Measurements from ENCODE around the gene ZGPAT. TPM values are rescaled to one million over a fixed set of nuclear protein-coding genes. Genes with fewer than 3 reads are reported as not detected.

Gene ZGPAT
- total RNA-seq, 4 donors from 2014 or later: 29.1 to 346 (median 76.5) TPM

GRCh38 chr20:63772781-63773518 lies 65.1 kb downstream of the ZGPAT start:
- Histone ChIP-seq H3K27ac (no peak overlapping the region), H3K9me3 (no peaks in the 10 kb centered on the region), H3K4me3 (no peak overlapping the region), H3K27me3 (peaks cover 6% of the 10 kb centered on the region), H3K36me3 (no peaks in the 10 kb centered on the region), H3K4me1 (peaks cover 0 to 12% (median 0%) of the 10 kb centered on the region in 4 donors)
- intact Hi-C loops (cut with DNase I; ENCODE audit: low total_unique reads): loop anchor here (10.0 kb wide), 1 partner anchor 202 kb away; the partner anchor contains the start of gene SAMD10
- WGBS, 2 donors (ENCODE audit: low coverage in 1 of 2): 47% methylated on average over 20 of the region's 20 CpGs; no CpG with 5 or more reads in 1 of the 2 donors
- in situ Hi-C loops (cut with MboI; ENCODE audit: low pct_ligation_motif_present in 1 of 4, low pct_unique_long_range_greater_than_20kb in 1 of 4, low sequenced_read_pairs in 3 of 4): no loop called here
- no peak for DNase-seq
- TF ChIP-seq CTCF (IDR thresholded peaks at IDR 0.05) (no peak), POLR2AphosphoS5 (IDR thresholded peaks at IDR 0.05) (no peak), EP300 (IDR thresholded peaks at IDR 0.05; ENCODE audit: low read depth) (no peak), POLR2A (IDR thresholded peaks at IDR 0.05) (no peak)

DNA sequence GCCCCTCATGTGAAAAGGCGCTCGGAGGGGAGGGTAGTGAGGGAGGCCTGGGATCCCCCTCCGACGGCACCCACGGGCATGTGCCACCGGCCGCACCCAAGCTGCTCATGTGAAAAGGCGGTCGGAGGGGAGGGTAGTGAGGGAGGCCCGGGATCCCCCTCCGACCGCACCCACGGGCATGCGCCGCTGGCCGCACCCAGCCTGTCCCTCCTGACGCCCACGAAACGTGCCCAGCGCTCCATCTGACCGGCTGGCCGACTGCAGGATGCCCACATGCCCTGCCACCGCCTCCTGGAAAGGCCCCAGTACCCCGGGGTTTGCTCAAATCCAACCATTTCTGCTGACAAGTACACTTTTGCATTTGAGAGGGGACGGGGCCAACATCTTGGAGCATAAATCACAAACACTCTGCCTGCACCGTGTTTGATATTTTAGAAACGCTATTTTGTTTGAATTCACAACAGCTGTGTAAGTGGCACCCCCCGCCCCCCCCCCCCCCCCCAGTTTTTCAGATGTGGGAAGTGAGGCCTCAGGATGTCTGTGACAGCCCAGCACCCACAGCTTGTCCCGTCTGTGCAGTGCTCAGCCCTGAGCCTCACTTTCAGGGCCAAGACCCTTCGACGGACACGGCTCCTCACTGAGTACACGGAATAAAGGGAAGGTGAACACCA lies 65.9 kb downstream of the ZGPAT start:
- DNase-seq: no peak
- 77% methylated on average over 30 of the region's 33 CpGs; no CpG with 5 or more reads in 1 of the 2 donors for WGBS, 2 donors (ENCODE audit: low coverage in 1 of 2)
- no peak for TF ChIP-seq EP300 (IDR thresholded peaks at IDR 0.05; ENCODE audit: low read depth)
- no peak for TF ChIP-seq POLR2A (IDR thresholded peaks at IDR 0.05)
- TF ChIP-seq CTCF (IDR thresholded peaks at IDR 0.05): no peak
- no peak for TF ChIP-seq POLR2AphosphoS5 (IDR thresholded peaks at IDR 0.05)

DNA sequence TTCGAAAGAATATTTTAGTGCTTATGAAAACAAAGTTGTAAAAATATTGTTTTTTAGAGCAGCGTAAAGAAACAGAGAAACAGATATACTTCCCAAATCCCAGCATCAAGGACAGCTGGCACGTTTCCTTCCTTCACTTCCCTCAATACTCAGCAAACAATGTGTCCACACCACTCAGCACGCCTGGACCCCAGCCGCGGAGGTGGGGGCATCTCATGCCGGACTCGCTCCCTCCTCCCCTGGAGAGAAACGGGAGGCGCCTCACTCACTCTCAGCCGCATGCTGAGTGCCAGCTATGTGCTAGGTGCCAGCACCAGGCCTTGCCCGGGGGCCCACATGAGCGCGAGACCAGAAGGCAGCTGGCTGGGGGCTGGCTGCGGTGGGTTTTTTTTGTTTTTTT lies 66.5 kb downstream of the ZGPAT start:
- TF ChIP-seq POLR2A (IDR thresholded peaks at IDR 0.05): no peak
- no peak for TF ChIP-seq CTCF (IDR thresholded peaks at IDR 0.05)
- 63 to 70% methylated on average over 3 to 15 of the region's 15 CpGs for WGBS, 2 donors (ENCODE audit: low coverage in 1 of 2)
- DNase-seq: no peak
- peaks cover 6% of the 10 kb centered on the region for H3K27me3 ChIP-seq
- intact Hi-C loops (cut with DNase I; ENCODE audit: low total_unique reads): loop anchor here (10.0 kb wide), 1 partner anchor 200 kb away; the partner anchor contains the start of gene SAMD10
- H3K4me1 ChIP-seq: peaks cover 0 to 12% (median 0%) of the 10 kb centered on the region in 4 donors
- no peak overlapping the region for H3K4me3 ChIP-seq
- in situ Hi-C loops (cut with MboI; ENCODE audit: low pct_ligation_motif_present in 1 of 4, low pct_unique_long_range_greater_than_20kb in 1 of 4, low sequenced_read_pairs in 3 of 4): no loop called here
- H3K27ac ChIP-seq: no peak overlapping the region
- H3K9me3 ChIP-seq: no peaks in the 10 kb centered on the region
- H3K36me3 ChIP-seq: no peaks in the 10 kb centered on the region

More for the DNA sequence above, 65.9 kb downstream of the ZGPAT start:
- in situ Hi-C loops (cut with MboI; ENCODE audit: low pct_ligation_motif_present in 1 of 4, low pct_unique_long_range_greater_than_20kb in 1 of 4, low sequenced_read_pairs in 3 of 4): no loop called here
- H3K27ac ChIP-seq: no peak overlapping the region
- peaks cover 0 to 12% (median 0%) of the 10 kb centered on the region in 4 donors for H3K4me1 ChIP-seq
- no peaks in the 10 kb centered on the region for H3K36me3 ChIP-seq
- no peak overlapping the region for H3K4me3 ChIP-seq
- intact Hi-C loops (cut with DNase I; ENCODE audit: low total_unique reads): loop anchor here (10.0 kb wide), 1 partner anchor 201 kb away; the partner anchor contains the start of gene SAMD10
- H3K27me3 ChIP-seq: peaks cover 6% of the 10 kb centered on the region
- no peaks in the 10 kb centered on the region for H3K9me3 ChIP-seq

Measured in transverse colon (tissue), 4 donors.